Skin epidermis (tissue), 12 donors: ENCODE measurements around the gene TRIM49.
"Not testable (repeated sequence)": the region's sequence is repeated elsewhere in the genome, so short reads cannot be mapped to it uniquely, and the experiment has no call there.

ENCODE experiments used
- H3K27ac ChIP-seq, 21 experiments: fragments of 200-600 bp; sonication (generic) in 11 of 21; one replicate each; pipeline ENCODE4 v1.5.0; 2020; ENCODE audit warnings: mild to moderate bottlenecking in 3 of 21, inconsistent platforms in 2 of 21, moderate library complexity in 2 of 21
- H3K4me3 ChIP-seq, 7 experiments: fragments of 200-600 bp; sonication (generic) in 2 of 7; one replicate each; pipeline ENCODE4 v1.5.0; 2020; ENCODE audit warnings: inconsistent platforms in 2 of 7, mild to moderate bottlenecking in 2 of 7, moderate library complexity in 1 of 7

The TRIM49 gene

GRCh38 chr11:89808475-89808874 lies at the start of gene TRIM49:
Gene TRIM49 (minus strand): TSS chr11:89808575. CDS start chr11:89804469, 4,106 bp downstream.
- not testable (repeated sequence) for H3K4me3 ChIP-seq, H3K27ac ChIP-seq

GRCh38 chr11:89826694-89827093 lies 18.3 kb upstream of the TRIM49 start:
- H3K4me3 ChIP-seq, H3K27ac ChIP-seq: not testable (repeated sequence)

DNA sequence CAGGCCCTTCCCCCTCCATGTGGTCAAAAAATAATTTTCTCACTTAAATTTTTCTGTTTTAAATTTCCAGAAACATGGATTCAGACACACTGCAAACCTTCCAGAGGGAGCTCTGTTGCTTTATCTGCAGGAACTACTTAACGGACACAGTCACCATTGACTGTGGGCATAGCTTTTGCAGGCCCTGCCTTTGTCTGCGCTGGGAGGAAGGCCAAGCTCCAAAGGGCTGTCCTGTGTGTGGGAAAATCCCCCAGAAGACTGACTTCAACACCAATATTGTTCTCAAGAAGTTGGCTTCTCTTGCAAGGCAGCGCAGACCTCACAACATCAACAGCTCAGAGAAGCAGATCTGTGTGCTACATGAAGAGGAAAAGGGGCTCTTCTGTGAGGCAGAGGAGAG lies 11.6 kb upstream of the TRIM49 start:
- H3K4me3 ChIP-seq, H3K27ac ChIP-seq: not testable (repeated sequence)

GRCh38 chr11:89813535-89813934 lies 5.2 kb upstream of the TRIM49 start:
- H3K4me3 ChIP-seq, H3K27ac ChIP-seq: not testable (repeated sequence)

- not testable (repeated sequence) for H3K4me3 ChIP-seq
Measured at GRCh38 chr11:89787506-89788063, 20.8 kb downstream of the TRIM49 start.

GRCh38 chr11:89785726-89786125 lies 22.6 kb downstream of the TRIM49 start:
- not testable (repeated sequence) for H3K27ac ChIP-seq, H3K4me3 ChIP-seq

More at GRCh38 chr11:89787506-89788063, 20.8 kb downstream of the TRIM49 start:
- H3K27ac ChIP-seq: not testable (repeated sequence)

- H3K4me3 ChIP-seq, H3K27ac ChIP-seq: not testable (repeated sequence)
Measured at GRCh38 chr11:89750822-89751221, 57.6 kb downstream of the TRIM49 start.
